ENCODE measurements around the gene CCDC187.

CCDC187 gene

DNA sequence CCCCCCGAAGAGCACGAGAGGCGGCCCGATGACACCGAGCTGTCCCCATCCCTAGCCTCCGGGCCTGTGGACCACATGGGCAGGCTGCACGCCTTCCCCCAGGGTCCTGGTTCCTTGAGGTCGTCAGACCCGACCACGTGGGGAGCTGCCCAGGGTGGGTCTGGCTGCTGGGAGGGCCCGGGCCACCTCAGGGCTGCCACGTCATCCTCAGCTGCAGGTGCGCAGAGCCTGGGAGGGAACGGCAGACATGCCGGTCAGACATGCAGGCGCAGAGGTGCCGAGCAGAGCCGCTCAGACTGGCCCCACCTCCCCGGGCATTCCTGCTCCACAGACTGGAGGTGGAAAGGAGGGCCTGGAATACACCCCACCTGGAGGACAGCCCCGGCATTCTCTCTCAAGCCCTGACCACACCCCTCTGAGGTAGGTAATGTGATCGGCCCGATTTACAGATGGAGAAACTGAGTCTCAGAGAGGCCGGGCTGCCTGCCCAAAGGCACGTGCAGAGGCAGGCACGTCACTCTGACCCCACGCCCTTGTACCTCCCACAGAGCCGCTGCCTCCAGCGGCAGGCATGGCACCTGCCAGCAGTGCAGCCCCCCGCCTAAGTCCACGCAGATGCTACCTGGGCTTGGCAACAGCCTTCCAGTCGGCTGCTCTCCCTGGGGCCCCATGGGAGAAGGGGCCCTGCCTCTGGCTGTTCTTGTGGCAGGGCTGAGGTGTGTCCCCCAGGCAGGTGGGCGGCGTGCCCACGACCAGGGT lies 649 bp downstream of the CCDC187 start:
- no peak for DNase-seq (ENCODE audit: low spot score in 2 of 2)
- Mint-ChIP-seq H3K27ac (ENCODE audit: low read depth) (no peak overlapping the region), H3K36me3 (ENCODE audit: insufficient read depth) (peaks cover 4% of the 10 kb centered on the region), H3K27me3 (peaks cover 8% of the 10 kb centered on the region), H3K4me1 (no peaks in the 10 kb centered on the region), H3K9me3 (no peaks in the 10 kb centered on the region), H3K4me3 (no peak overlapping the region)
- ATAC-seq (replicated peaks; ENCODE audit: extremely low read depth, poor library complexity, severe bottlenecking) = no peak

- Mint-ChIP-seq H3K9me3 (no peaks in the 10 kb centered on the region), H3K4me3 (no peak overlapping the region), H3K27ac (ENCODE audit: low read depth) (no peak overlapping the region), H3K36me3 (ENCODE audit: insufficient read depth) (peaks cover 4% of the 10 kb centered on the region), H3K4me1 (no peaks in the 10 kb centered on the region), H3K27me3 (peaks cover 10% of the 10 kb centered on the region)
- ATAC-seq (replicated peaks; ENCODE audit: extremely low read depth, poor library complexity, severe bottlenecking) (no peak), DNase-seq (ENCODE audit: low spot score in 2 of 2) (no peak)
Observed at GRCh38 chr9:136302527-136302926, 1.4 kb downstream of the CCDC187 start.

DNA sequence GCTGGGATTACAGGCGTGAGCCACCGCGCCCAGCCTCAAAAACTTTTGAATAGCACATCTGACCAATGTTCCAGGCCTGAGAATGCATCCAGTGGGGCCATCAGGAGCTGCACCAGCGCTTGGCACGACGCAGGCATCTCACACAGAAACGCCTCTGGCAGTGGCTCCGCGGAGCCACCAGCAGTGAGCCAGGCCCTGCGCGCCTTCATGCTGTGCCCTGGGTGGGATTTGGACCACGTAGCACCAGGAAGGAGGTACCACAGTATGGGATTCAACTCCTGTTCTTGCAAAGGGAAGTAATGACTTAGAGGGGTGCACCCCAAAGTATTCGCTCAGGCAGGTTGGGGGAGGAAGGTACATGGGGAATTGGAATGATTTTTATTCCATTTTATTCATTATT lies 3.0 kb downstream of the CCDC187 start:
- no peak overlapping the region for H3K4me3 Mint-ChIP-seq
- H3K27ac Mint-ChIP-seq (ENCODE audit: low read depth) = no peak overlapping the region
- no peaks in the 10 kb centered on the region for H3K9me3 Mint-ChIP-seq
- peaks cover 10% of the 10 kb centered on the region for H3K27me3 Mint-ChIP-seq
- H3K4me1 Mint-ChIP-seq = no peaks in the 10 kb centered on the region
- ATAC-seq (replicated peaks; ENCODE audit: extremely low read depth, poor library complexity, severe bottlenecking) = no peak
- no peak for DNase-seq (ENCODE audit: low spot score in 2 of 2)
- peaks cover 2% of the 10 kb centered on the region for H3K36me3 Mint-ChIP-seq (ENCODE audit: insufficient read depth)

DNA sequence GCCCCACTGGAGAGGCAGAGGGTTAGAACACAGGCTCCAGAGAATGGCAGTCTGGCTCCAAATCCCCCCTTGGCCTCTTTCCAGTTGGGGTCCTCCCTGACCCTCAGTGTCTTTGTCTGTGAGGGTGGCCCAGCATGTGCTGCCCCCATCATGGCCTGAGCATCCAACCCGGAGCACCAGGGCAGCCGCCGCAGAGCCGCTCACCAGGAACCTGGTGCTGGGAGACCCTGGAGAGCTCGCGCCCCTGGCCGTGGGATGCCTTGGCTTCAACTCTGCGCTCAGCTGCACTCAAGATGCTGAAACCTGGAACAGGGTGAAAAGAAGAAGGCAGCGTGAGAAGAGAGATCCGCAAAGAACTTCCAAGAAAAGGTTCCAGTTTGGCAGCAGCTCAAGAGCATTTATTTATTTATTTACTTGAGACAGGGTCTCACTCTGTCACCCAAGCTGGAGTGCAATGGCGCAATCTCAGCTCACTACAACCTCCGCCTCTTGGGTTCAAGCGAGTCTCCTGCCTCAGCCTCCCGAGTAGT lies 3.8 kb downstream of the CCDC187 start:
- Mint-ChIP-seq H3K27me3 (peaks cover 10% of the 10 kb centered on the region), H3K36me3 (ENCODE audit: insufficient read depth) (peaks cover 2% of the 10 kb centered on the region), H3K9me3 (no peaks in the 10 kb centered on the region), H3K4me3 (no peak overlapping the region), H3K4me1 (no peaks in the 10 kb centered on the region), H3K27ac (ENCODE audit: low read depth) (no peak overlapping the region)
- DNase-seq (ENCODE audit: low spot score in 2 of 2) = no peak
- no peak for ATAC-seq (replicated peaks; ENCODE audit: extremely low read depth, poor library complexity, severe bottlenecking)

DNA sequence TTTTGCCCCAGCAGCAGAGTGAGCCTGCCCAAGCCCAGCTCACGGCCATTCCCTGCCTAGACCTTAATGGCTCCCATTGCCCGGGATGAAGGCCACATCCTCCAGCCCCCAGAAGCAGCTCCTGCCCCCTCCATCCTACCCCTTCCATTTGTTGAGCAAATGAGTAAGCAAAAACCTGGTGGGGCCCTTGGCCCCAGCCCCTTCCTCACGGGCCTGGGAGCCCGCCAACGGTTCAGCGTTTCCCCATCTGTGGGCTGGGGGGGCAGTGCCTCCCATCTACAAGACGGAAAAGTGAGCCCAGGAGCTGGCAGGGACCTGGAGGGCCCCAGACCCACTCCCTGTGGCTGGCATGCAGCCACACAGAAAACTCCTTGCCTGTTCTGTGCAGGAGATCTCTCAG lies 4.4 kb downstream of the CCDC187 start:
- Mint-ChIP-seq H3K4me1 (no peaks in the 10 kb centered on the region), H3K4me3 (no peak overlapping the region), H3K9me3 (no peaks in the 10 kb centered on the region), H3K27me3 (peaks cover 10% of the 10 kb centered on the region), H3K36me3 (ENCODE audit: insufficient read depth) (peaks cover 2% of the 10 kb centered on the region), H3K27ac (ENCODE audit: low read depth) (no peak overlapping the region)
- ATAC-seq (replicated peaks; ENCODE audit: extremely low read depth, poor library complexity, severe bottlenecking) (no peak), DNase-seq (ENCODE audit: low spot score in 2 of 2) (no peak)

GRCh38 chr9:136299116-136299515 lies 4.8 kb downstream of the CCDC187 start:
- peaks cover 10% of the 10 kb centered on the region for H3K27me3 Mint-ChIP-seq
- DNase-seq (ENCODE audit: low spot score in 2 of 2) = no peak
- H3K27ac Mint-ChIP-seq (ENCODE audit: low read depth) = no peak overlapping the region
- no peak overlapping the region for H3K4me3 Mint-ChIP-seq
- H3K36me3 Mint-ChIP-seq (ENCODE audit: insufficient read depth) = peaks cover 2% of the 10 kb centered on the region
- no peaks in the 10 kb centered on the region for H3K9me3 Mint-ChIP-seq
- no peak for ATAC-seq (replicated peaks; ENCODE audit: extremely low read depth, poor library complexity, severe bottlenecking)
- no peaks in the 10 kb centered on the region for H3K4me1 Mint-ChIP-seq

DNA sequence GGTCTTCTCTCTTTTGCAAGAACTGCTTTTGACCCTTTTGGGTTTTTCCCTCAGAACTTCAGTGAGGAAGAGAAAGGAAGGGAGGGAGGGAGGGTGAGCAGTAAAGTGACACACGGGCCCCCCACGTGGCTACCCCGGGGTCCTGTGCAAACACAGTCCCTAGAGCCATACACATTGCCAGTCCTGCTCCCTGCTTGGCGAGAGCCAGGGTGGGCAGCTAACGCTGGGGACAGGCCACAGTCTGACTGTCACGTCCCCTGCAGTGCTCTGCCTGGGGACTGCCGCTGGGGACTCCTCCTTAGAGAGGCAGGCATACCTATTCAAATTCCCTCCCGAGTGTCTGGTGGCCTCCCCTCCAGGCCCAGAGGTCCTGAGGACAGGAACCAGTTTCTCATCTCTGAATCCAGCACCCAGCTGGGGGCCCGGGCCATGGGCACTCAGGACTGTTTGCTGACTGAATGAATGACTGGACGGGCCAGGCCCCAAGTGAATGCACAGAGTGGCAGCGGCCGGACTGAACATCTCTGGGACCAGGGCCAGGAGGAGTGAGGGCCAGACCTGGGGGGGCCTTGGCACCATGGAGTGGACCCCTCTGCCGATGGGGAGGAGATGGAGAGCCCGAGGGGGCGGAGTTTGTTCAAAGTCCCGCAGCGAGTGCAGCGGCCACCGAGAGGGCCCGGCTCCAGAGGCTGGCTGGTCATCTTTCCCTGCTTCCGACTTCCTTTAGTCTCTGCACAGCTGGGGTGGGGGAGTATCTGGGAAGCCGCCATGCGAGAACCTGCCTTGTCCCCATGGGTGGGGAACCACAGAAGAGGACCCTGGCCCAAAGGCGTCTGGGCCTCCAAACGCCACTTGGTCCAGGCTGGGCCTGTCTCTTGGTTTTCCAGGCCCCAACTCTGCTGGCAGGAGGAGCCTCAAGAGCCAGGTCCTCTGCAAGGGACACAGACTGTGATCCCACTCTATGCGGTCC lies 5.8 kb downstream of the CCDC187 start:
- no peaks in the 10 kb centered on the region for H3K4me1 Mint-ChIP-seq
- peaks cover 2% of the 10 kb centered on the region for H3K36me3 Mint-ChIP-seq (ENCODE audit: insufficient read depth)
- H3K27ac Mint-ChIP-seq (ENCODE audit: low read depth) = no peak overlapping the region
- H3K4me3 Mint-ChIP-seq = no peak overlapping the region
- DNase-seq (ENCODE audit: low spot score in 2 of 2) = no peak
- no peak for ATAC-seq (replicated peaks; ENCODE audit: extremely low read depth, poor library complexity, severe bottlenecking)
- H3K27me3 Mint-ChIP-seq = peaks cover 10% of the 10 kb centered on the region
- H3K9me3 Mint-ChIP-seq = no peaks in the 10 kb centered on the region

GRCh38 chr9:136297016-136297691 lies 6.7 kb downstream of the CCDC187 start:
- H3K4me1 Mint-ChIP-seq = no peaks in the 10 kb centered on the region
- no peaks in the 10 kb centered on the region for H3K9me3 Mint-ChIP-seq
- ATAC-seq (replicated peaks; ENCODE audit: extremely low read depth, poor library complexity, severe bottlenecking) (no peak), DNase-seq (ENCODE audit: low spot score in 2 of 2) (no peak)
- no peak overlapping the region for H3K27ac Mint-ChIP-seq (ENCODE audit: low read depth)
- H3K27me3 Mint-ChIP-seq = peaks cover 10% of the 10 kb centered on the region
- H3K4me3 Mint-ChIP-seq = no peak overlapping the region
- H3K36me3 Mint-ChIP-seq (ENCODE audit: insufficient read depth) = peaks cover 2% of the 10 kb centered on the region

GRCh38 chr9:136296434-136297015 lies 7.4 kb downstream of the CCDC187 start:
- Mint-ChIP-seq H3K27ac (ENCODE audit: low read depth) (no peak overlapping the region), H3K4me3 (no peak overlapping the region), H3K27me3 (peaks cover 10% of the 10 kb centered on the region), H3K36me3 (ENCODE audit: insufficient read depth) (peaks cover 2% of the 10 kb centered on the region), H3K9me3 (no peaks in the 10 kb centered on the region), H3K4me1 (no peaks in the 10 kb centered on the region)
- DNase-seq (ENCODE audit: low spot score in 2 of 2) (no peak), ATAC-seq (replicated peaks; ENCODE audit: extremely low read depth, poor library complexity, severe bottlenecking) (no peak)

- ATAC-seq (replicated peaks; ENCODE audit: extremely low read depth, poor library complexity, severe bottlenecking) (no peak), DNase-seq (ENCODE audit: low spot score in 2 of 2) (no peak)
- Mint-ChIP-seq H3K4me3 (no peak overlapping the region), H3K27ac (ENCODE audit: low read depth) (no peak overlapping the region), H3K36me3 (ENCODE audit: insufficient read depth) (peaks cover 2% of the 10 kb centered on the region), H3K27me3 (peaks cover 10% of the 10 kb centered on the region), H3K9me3 (no peaks in the 10 kb centered on the region), H3K4me1 (no peaks in the 10 kb centered on the region)
Observed at GRCh38 chr9:136295542-136296433, 8.1 kb downstream of the CCDC187 start.

- ATAC-seq (replicated peaks; ENCODE audit: extremely low read depth, poor library complexity, severe bottlenecking) (no peak), DNase-seq (ENCODE audit: low spot score in 2 of 2) (no peak)
- Mint-ChIP-seq H3K4me1 (no peaks in the 10 kb centered on the region), H3K27ac (ENCODE audit: low read depth) (no peak overlapping the region), H3K4me3 (no peak overlapping the region), H3K36me3 (ENCODE audit: insufficient read depth) (peaks cover 2% of the 10 kb centered on the region), H3K9me3 (no peaks in the 10 kb centered on the region), H3K27me3 (peaks cover 10% of the 10 kb centered on the region)
Observed at GRCh38 chr9:136295055-136295454, 8.8 kb downstream of the CCDC187 start.
